Measurements from ENCODE around the gene GRAMD2A.
A peak's percentile ranks its signal among the peaks of the same experiment; 100 is the strongest.

GRAMD2A gene

DNA sequence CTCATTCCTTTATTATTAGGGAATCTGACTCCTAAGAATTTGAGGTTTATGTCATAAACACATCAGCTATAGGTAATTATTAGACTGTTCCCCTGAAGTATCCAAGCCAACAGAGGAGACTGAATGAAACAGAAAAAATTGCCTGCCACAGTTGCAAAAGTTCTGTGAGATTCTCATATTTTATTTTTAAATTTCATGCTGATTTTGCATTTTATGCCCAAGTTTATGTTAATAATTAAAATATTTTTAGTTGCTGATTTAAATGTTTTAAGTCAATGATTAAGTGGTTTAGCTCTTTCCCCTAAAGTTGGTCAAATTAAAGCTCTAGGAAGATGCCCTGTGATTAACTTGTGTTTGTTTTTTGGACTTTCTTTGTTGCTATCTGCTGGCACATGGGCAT is 69.2 kb downstream of the GRAMD2A start:
- H3K36me3 ChIP-seq (ENCODE audit: low read depth): no peaks in the 10 kb centered on the region
- no peak overlapping the region for H3K27ac ChIP-seq (ENCODE audit: poor library complexity, severe bottlenecking)
- H3K9me3 ChIP-seq (ENCODE audit: severe bottlenecking): no peaks in the 10 kb centered on the region
- no peak for ATAC-seq (ENCODE audit: low read depth)
- DNase-seq (ENCODE audit: low spot score): no peak
- H3K4me1 ChIP-seq (ENCODE audit: insufficient read depth, poor library complexity, severe bottlenecking): no peaks in the 10 kb centered on the region
- no peaks in the 10 kb centered on the region for H3K27me3 ChIP-seq (ENCODE audit: insufficient read depth, poor library complexity, severe bottlenecking)
- TF ChIP-seq, protein P1, sequence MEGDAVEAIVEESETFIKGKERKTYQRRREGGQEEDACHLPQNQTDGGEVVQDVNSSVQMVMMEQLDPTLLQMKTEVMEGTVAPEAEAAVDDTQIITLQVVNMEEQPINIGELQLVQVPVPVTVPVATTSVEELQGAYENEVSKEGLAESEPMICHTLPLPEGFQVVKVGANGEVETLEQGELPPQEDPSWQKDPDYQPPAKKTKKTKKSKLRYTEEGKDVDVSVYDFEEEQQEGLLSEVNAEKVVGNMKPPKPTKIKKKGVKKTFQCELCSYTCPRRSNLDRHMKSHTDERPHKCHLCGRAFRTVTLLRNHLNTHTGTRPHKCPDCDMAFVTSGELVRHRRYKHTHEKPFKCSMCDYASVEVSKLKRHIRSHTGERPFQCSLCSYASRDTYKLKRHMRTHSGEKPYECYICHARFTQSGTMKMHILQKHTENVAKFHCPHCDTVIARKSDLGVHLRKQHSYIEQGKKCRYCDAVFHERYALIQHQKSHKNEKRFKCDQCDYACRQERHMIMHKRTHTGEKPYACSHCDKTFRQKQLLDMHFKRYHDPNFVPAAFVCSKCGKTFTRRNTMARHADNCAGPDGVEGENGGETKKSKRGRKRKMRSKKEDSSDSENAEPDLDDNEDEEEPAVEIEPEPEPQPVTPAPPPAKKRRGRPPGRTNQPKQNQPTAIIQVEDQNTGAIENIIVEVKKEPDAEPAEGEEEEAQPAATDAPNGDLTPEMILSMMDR (IDR thresholded peaks at IDR 0.05; ENCODE audit: poor library complexity, severe bottlenecking): no peak
- no peak overlapping the region for H3K4me3 ChIP-seq (ENCODE audit: severe bottlenecking)

DNA sequence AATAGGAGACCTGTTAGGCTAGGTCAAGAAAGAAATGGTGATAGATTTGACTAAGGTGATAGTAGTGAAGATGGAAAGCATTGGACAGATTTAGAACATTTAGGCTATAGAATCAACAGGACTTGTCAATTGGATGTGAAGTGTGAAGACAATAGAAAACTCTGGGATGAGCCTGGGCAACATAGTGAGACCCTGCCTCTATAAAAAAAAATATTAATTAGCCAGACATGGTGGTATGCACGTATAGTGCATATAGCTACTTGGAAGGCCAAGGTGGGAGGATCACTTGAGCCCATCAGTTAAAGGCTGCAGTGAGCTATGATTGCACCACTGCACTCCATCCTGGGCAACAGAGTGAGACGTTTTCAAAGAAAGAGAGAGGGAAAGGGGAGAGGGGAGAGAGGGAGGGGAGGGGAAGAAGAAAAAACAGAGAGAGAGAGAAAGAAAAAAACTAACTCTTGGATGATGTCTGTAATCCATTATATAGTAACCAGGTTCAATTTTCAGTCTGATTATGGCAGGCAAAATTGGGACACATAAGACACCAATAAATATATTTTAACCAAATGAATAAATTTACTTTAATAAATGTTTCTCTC is 69.8 kb downstream of the GRAMD2A start:
- Histone ChIP-seq H3K4me3 (ENCODE audit: severe bottlenecking) (no peak overlapping the region), H3K9me3 (ENCODE audit: severe bottlenecking) (no peaks in the 10 kb centered on the region), H3K36me3 (ENCODE audit: low read depth) (no peaks in the 10 kb centered on the region), H3K27me3 (ENCODE audit: insufficient read depth, poor library complexity, severe bottlenecking) (no peaks in the 10 kb centered on the region), H3K27ac (ENCODE audit: poor library complexity, severe bottlenecking) (no peak overlapping the region), H3K4me1 (ENCODE audit: insufficient read depth, poor library complexity, severe bottlenecking) (no peaks in the 10 kb centered on the region)
- ATAC-seq (ENCODE audit: low read depth) (no peak), DNase-seq (ENCODE audit: low spot score) (no peak)
- TF ChIP-seq, protein P1 (IDR thresholded peaks at IDR 0.05; ENCODE audit: poor library complexity, severe bottlenecking): no peak

DNA sequence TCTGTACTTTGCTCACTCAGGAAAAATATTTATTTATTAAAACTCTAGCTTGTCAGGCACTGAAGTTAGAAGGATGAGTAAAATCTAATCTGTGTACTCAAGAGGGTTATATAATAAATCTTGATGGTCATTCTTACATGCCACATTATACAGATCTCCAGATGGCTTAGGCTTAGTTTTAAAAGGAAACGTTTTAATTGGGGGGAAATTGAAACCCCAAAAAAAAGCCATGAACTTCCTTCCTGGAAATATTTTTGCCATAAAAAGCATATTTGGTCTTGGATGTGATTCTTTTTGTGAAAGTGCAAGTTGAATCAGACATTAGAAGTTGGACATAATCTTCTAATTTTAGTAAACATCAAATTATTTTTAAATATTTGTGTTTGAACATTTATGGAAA is 73.4 kb downstream of the GRAMD2A start:
- H3K36me3 ChIP-seq (ENCODE audit: low read depth): no peaks in the 10 kb centered on the region
- no peaks in the 10 kb centered on the region for H3K4me1 ChIP-seq (ENCODE audit: insufficient read depth, poor library complexity, severe bottlenecking)
- H3K9me3 ChIP-seq (ENCODE audit: severe bottlenecking): no peaks in the 10 kb centered on the region
- H3K4me3 ChIP-seq (ENCODE audit: severe bottlenecking): no peak overlapping the region
- no peak overlapping the region for H3K27ac ChIP-seq (ENCODE audit: poor library complexity, severe bottlenecking)
- DNase-seq (ENCODE audit: low spot score) (no peak), ATAC-seq (ENCODE audit: low read depth) (no peak)
- no peaks in the 10 kb centered on the region for H3K27me3 ChIP-seq (ENCODE audit: insufficient read depth, poor library complexity, severe bottlenecking)
- TF ChIP-seq, protein P1 (IDR thresholded peaks at IDR 0.05; ENCODE audit: poor library complexity, severe bottlenecking): no peak

DNA sequence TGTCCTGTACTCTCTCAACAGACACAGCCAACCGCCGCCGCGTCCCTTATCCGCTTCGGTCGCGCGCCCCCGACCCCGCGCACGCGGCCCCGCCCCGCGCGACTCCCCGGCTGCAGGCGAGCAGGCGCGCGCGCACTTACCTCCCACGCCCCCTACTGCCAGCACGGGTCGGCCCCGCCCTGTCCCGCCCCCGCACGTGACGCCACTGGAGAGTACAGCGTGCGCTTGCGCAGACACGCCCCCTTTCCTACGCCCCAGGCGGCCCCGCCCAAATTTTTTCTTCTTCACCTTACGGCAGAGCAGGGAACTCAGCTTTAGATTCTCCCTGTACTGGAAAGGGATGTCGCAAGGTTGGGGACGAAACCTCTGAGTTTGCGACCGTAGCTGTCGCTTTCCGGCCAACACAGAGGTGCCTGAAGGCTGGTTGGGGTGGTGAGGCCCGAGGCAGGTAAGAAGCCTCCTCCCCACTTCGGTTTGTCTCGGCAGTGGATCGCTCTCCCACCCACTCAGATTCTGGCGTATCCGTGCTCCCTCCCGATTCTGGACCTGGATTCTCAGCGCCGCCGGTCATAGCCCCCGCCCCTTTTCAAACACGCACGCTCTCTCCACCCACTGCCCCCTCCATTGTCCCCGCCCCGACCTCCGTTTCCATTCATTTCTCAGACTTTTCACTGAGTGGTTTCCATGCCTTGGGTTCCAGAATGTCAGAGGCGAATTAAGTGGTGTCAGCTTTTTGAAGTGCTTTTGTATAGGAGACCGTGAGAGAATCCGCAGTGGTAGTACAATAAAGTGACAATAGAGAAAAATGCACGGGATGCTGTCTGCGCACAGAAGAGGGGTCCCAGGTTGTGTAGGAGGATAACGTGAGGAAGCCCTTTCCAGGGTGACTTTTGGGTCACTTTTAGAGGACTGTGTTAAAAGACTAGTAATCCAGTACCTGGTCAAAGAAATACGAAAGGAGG is 79.3 kb downstream of the GRAMD2A start, which contains the start of the genes MYO9A and SENP8:
Gene MYO9A (minus strand): TSS at position 134 of the 962 bp plus-strand sequence. CDS start 71,587 bp downstream, outside the sequence.
Gene SENP8 (plus strand): TSS at position 387 of the 962 bp plus-strand sequence. CDS start 21,221 bp downstream, outside the sequence.
- H3K4me3 ChIP-seq (ENCODE audit: severe bottlenecking): peak within 1 kb of the TSS; percentile 92

More for the DNA sequence above, 79.3 kb downstream of the GRAMD2A start, which contains the start of the genes MYO9A and SENP8:
- H3K27ac ChIP-seq (ENCODE audit: poor library complexity, severe bottlenecking): peak within 1 kb of the TSS; percentile 80
- no peaks in the 10 kb centered on the region for H3K36me3 ChIP-seq (ENCODE audit: low read depth)
- TF ChIP-seq, protein P1 (IDR thresholded peaks at IDR 0.05; ENCODE audit: poor library complexity, severe bottlenecking): peak; percentile 35
- no peaks in the 10 kb centered on the region for H3K27me3 ChIP-seq (ENCODE audit: insufficient read depth, poor library complexity, severe bottlenecking)
- H3K9me3 ChIP-seq (ENCODE audit: severe bottlenecking): no peaks in the 10 kb centered on the region
- H3K4me1 ChIP-seq (ENCODE audit: insufficient read depth, poor library complexity, severe bottlenecking): peaks cover 7% of the 10 kb centered on the region
- ATAC-seq (ENCODE audit: low read depth): peak; percentile 50
- DNase-seq (ENCODE audit: low spot score): peak; percentile 99
